ENCODE measurements around the gene JPH4.

DNA sequence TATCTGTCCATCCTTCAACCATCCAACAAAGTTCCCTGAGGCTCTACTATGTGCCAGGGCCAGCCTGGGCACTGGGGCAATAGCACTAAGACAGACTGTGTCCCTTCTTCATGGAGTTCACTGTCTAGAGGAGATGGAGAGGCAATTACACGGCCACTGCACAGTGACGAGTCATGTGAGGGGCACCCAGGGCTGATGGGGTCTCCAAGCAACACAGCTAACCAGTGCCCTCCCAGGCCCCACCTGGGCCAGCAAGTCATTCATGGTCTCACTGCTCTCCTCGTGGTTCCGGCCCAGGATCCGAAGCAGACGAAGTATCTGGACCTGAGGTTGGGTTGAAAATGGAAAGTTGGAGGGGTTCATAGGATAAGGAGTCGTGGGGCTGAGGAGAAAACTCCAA is 13.7 kb downstream of the JPH4 start:
- TF ChIP-seq, protein P1, sequence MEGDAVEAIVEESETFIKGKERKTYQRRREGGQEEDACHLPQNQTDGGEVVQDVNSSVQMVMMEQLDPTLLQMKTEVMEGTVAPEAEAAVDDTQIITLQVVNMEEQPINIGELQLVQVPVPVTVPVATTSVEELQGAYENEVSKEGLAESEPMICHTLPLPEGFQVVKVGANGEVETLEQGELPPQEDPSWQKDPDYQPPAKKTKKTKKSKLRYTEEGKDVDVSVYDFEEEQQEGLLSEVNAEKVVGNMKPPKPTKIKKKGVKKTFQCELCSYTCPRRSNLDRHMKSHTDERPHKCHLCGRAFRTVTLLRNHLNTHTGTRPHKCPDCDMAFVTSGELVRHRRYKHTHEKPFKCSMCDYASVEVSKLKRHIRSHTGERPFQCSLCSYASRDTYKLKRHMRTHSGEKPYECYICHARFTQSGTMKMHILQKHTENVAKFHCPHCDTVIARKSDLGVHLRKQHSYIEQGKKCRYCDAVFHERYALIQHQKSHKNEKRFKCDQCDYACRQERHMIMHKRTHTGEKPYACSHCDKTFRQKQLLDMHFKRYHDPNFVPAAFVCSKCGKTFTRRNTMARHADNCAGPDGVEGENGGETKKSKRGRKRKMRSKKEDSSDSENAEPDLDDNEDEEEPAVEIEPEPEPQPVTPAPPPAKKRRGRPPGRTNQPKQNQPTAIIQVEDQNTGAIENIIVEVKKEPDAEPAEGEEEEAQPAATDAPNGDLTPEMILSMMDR (IDR thresholded peaks at IDR 0.05 in 4 of 5, conservative IDR thresholded peaks at IDR 0.05 in 1 of 5), result no peak
- TF ChIP-seq POLR2A (IDR thresholded peaks at IDR 0.05), result no peak

All from gastrocnemius medialis (tissue), 4 donors.